Natural killer cell (primary cell): ENCODE measurements around the gene HIP1. TPM values are rescaled to one million over a fixed set of nuclear protein-coding genes. Genes with fewer than 3 reads are reported as not detected.
A peak's percentile ranks its signal among the peaks of the same experiment; 100 is the strongest.

Experiments used
- ATAC-seq, 3 donors: fragments of 150-1000 bp in 2 of 3; fragments of 200-7000 bp in 1 of 3; cut with Tn5 transposase; 1 replicate in 1 of 3; 2 replicates in 2 of 3; pipeline ENCODE4 v1.10.0; 2021; ENCODE audit warnings: mild to moderate bottlenecking in 2 of 3, moderate library complexity in 2 of 3
- DNase-seq, 2 donors: peaks; one replicate each; pipeline versions ENCODE4 v3.0.0 to v3.0.0-alpha.2; 2013 to 2021; ENCODE audit warnings: mixed read lengths in 1 of 2
- H3K27ac ChIP-seq: one replicate; pipeline ENCODE4 v1.5.1; 2013; ENCODE audit warnings: mild to moderate bottlenecking, low read length
- H3K27me3 ChIP-seq: one replicate; pipeline ENCODE4 v1.6.1; 2013; ENCODE audit warnings: low read length; ENCODE audit not compliant: control insufficient read depth, insufficient read depth
- H3K36me3 ChIP-seq: one replicate; pipeline ENCODE4 v1.6.1; 2013; ENCODE audit warnings: low read length; ENCODE audit not compliant: control insufficient read depth, insufficient read depth
- H3K4me1 ChIP-seq: one replicate; pipeline ENCODE4 v1.6.1; 2013; ENCODE audit warnings: low read length; ENCODE audit not compliant: control insufficient read depth, insufficient read depth
- H3K4me3 ChIP-seq: one replicate; pipeline ENCODE4 v1.5.1; 2013; ENCODE audit warnings: low read length
- H3K9me3 ChIP-seq: one replicate; pipeline ENCODE4 v1.6.1; 2013; ENCODE audit warnings: low read length; ENCODE audit not compliant: control insufficient read depth, insufficient read depth
- H3K27ac Mint-ChIP-seq, 2 donors: one replicate each; pipeline ENCODE4 v1.8.0; 2022; ENCODE audit warnings: mild to moderate bottlenecking in 2 of 2, mixed read lengths in 2 of 2, moderate library complexity in 1 of 2
- H3K27me3 Mint-ChIP-seq, 2 donors: one replicate each; pipeline ENCODE4 v1.8.0; 2022; ENCODE audit warnings: low read depth in 2 of 2, mixed read lengths in 2 of 2
- H3K36me3 Mint-ChIP-seq: one replicate; pipeline ENCODE4 v1.8.0; 2022; ENCODE audit warnings: mixed read lengths
- H3K4me1 Mint-ChIP-seq, 2 donors: one replicate each; pipeline ENCODE4 v1.8.0; 2022; ENCODE audit warnings: mixed read lengths in 2 of 2
- H3K4me3 Mint-ChIP-seq: one replicate; pipeline ENCODE4 v1.8.0; 2022; ENCODE audit warnings: mild to moderate bottlenecking, moderate library complexity, mixed read lengths
- H3K9me3 Mint-ChIP-seq, 2 donors: one replicate each; pipeline ENCODE4 v1.8.0; 2022; ENCODE audit warnings: mixed read lengths in 2 of 2
- CTCF ChIP-seq: fragments of 200-600 bp; IDR thresholded peaks from one replicate; pipeline ENCODE4 v1.8.0; 2022; ENCODE audit warnings: antibody characterized with exemption
- WGBS: methylation state at CpG from one replicate; pipeline ENCODE4 v1.1.7; 2013; ENCODE audit warnings: missing lambda C conversion rate; ENCODE audit not compliant: insufficient coverage; 5-methylcytosine and 5-hydroxymethylcytosine counted together
- intact Hi-C: fragments of 100-400 bp; cut with micrococcal nuclease; formaldehyde crosslinking; loops from one replicate; pipeline ENCODE4 v1.14.2; 2022
- total RNA-seq, 4 donors: library from RNA; stranded (reverse); fragments of 120-200 nt in 1 of 4; gene quantifications; one replicate each; pipeline versions ENCODE4 v1.2.3 to v1.2.4, GENCODE V29; 2013 to 2022

The HIP1 gene
- total RNA-seq, 3 donors from 2014 or later (not counting 1 experiment from before 2014, with no cell fraction given): 17.1 to 27.9 (median 23.1) TPM

DNA sequence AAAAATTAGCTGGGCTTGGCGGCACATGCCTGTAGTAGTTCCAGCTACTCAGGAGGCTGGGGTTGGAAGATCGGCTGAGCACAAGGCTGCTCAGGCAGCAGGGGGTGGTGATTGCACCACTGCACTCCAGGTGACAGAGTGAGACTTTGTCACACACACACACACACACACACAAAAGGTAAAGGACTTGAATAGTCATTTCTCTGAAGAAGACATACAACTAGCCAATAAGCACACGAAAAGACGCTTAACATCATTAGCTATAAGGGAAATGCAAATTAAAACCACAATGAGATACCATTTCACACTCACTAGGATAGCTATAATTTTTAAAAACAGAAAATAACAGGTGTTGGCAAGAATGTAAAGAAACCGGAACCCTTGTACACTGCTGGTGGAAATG is 48.6 kb downstream of the HIP1 start:
- Mint-ChIP-seq H3K4me3 (no peak overlapping the region), H3K36me3 (no peaks in the 10 kb centered on the region), H3K27ac (no peak overlapping the region), H3K4me1 (peaks cover 11 to 28% of the 10 kb centered on the region in 2 donors), H3K27me3 (no peaks in the 10 kb centered on the region), H3K9me3 (no peaks in the 10 kb centered on the region)
- TF ChIP-seq CTCF: no peak
- ATAC-seq (no peak), DNase-seq (no peak)
- Histone ChIP-seq H3K36me3 (no peaks in the 10 kb centered on the region), H3K4me1 (peaks cover 21% of the 10 kb centered on the region), H3K4me3 (no peak overlapping the region), H3K27me3 (no peaks in the 10 kb centered on the region), H3K27ac (no peak overlapping the region), H3K9me3 (no peaks in the 10 kb centered on the region)
- intact Hi-C loops: no loop called here
- WGBS: 69% methylated on average over 4 of the region's 5 CpGs

GRCh38 chr7:75689246-75690099 is 49.3 kb downstream of the HIP1 start:
- Histone ChIP-seq H3K4me1 (peaks cover 21% of the 10 kb centered on the region), H3K27ac (no peak overlapping the region), H3K36me3 (no peaks in the 10 kb centered on the region), H3K9me3 (no peaks in the 10 kb centered on the region), H3K27me3 (no peaks in the 10 kb centered on the region), H3K4me3 (no peak overlapping the region)
- ATAC-seq (no peak), DNase-seq (no peak)
- Mint-ChIP-seq H3K9me3 (no peaks in the 10 kb centered on the region), H3K27me3 (no peaks in the 10 kb centered on the region), H3K27ac (no peak overlapping the region), H3K4me1 (peaks cover 11 to 28% of the 10 kb centered on the region in 2 donors), H3K36me3 (no peaks in the 10 kb centered on the region), H3K4me3 (no peak overlapping the region)
- intact Hi-C loops: no loop called here
- 81% methylated on average over 17 of the region's 20 CpGs for WGBS
- no peak for TF ChIP-seq CTCF

GRCh38 chr7:75688200-75689136 is 50.3 kb downstream of the HIP1 start:
- ATAC-seq (peak in 1 of 3 donors; percentile 30), DNase-seq (no peak)
- WGBS: 51% methylated on average over 31 of the region's 37 CpGs
- Histone ChIP-seq H3K4me1 (peaks cover 21% of the 10 kb centered on the region), H3K36me3 (no peaks in the 10 kb centered on the region), H3K9me3 (no peaks in the 10 kb centered on the region), H3K27me3 (no peaks in the 10 kb centered on the region), H3K27ac (no peak overlapping the region), H3K4me3 (no peak overlapping the region)
- intact Hi-C loops: no loop called here
- Mint-ChIP-seq H3K4me1 (peaks cover 11 to 23% of the 10 kb centered on the region in 2 donors), H3K36me3 (no peaks in the 10 kb centered on the region), H3K9me3 (no peaks in the 10 kb centered on the region), H3K27me3 (no peaks in the 10 kb centered on the region), H3K4me3 (no peak overlapping the region), H3K27ac (no peak overlapping the region)
- TF ChIP-seq CTCF: no peak
